GM18526 (cell line): ENCODE results near the gene CXCR2.

Experiments used
- POLR2A ChIP-seq: IDR thresholded peaks from 3 replicates; pipeline ENCODE4 v1.6.1; 2011; ENCODE audit not compliant: insufficient read length; ENCODE audit errors: extremely low read depth

The CXCR2 gene

DNA sequence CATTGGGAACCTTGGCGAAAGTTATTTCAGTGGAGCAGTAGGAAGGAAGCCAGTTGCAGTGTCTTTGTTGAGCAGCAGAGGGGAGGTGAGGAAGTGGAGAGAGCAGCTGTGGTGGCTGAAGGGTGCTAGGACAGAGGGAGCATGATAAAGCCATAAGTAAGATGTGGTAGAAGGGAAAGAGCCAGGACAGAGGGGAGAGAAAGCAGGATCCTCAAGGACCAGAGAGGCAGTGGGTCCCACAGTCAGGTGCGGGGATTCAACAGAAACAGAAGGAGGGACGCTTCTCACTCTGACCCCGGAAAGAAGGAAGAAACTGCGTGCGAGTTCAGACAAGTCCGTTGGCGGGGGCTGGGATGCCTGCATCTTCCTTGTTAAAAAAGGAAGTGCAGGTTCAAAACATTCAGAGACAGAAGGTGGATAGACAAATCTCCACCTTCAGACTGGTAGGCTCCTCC lies at the start of gene CXCR2:
Gene CXCR2 (plus strand): TSS at position 403 of the 455 bp plus-strand sequence. CDS start 8,774 bp downstream, outside the sequence.
- TF ChIP-seq POLR2A: no peak

- no peak for TF ChIP-seq POLR2A
These were observed 48.2 kb upstream of the CXCR2 start for GRCh38 chr2:218077464-218078216.

DNA sequence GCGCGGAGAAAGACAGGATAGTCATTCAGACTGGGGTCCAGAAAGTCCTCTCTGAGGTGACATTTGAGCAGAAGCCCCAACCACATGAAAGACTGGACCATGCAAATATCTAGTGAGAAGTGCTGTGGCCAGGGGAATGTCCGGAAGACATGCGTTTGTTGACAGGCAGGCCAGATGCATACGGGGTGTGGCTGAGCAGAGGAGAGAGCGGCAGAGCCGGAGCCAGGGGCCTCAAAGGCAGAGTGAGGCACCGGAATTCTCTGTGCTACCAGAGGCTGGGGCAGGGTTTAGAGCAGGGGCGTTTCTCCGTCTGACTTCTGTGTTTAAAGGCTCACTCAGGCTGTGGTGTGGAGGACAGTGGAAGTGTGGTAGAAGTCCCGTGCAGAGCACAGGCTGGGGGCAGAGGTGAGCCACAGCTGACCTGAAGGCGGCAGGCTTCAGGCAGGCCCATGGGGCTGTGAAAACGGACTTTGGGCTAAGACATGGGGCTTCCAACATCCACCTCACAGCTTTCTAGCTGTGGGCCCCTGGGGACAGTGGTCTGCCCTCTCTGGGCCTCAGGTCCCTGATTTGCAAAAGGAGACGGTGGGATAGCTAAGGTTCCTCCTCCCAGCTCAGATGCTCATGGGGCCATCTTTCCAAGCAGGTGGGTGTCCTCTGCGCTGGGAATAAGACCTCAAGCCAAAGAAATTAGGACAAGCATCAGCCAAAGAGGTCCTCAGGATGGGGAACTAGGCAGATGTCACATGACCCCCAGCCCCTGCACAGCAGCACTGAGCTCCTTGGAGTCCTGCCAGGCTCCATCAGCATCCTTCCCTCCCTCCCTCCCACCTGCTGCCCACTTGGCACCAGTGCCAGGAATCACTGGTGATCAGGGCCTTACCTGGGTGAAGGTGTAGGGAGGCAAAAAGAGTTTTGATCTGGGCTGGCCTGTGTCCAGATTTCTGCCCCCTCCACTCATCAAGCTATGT lies 45.6 kb upstream of the CXCR2 start:
- no peak for TF ChIP-seq POLR2A

DNA sequence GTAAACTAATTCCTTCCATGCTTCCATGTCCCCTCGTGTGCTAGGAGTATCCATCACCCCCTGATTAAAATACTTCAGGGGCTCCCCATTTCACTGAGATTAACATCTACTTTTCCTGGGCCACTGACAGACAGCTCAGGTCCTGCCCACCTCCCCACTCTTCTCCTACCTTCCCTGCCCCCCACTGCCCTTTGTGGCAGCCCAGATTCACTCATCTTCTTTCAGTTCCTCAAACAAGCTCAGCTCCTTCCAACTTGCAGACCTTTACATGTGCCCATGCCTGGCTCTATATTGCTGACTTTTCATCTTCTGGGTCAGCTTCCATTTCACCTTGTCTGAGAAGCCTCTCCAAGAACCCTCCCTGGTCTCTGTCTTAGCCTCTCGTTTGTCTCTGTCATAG lies 44.8 kb upstream of the CXCR2 start:
- TF ChIP-seq POLR2A: no peak

- no peak for TF ChIP-seq POLR2A
These were observed 44.1 kb upstream of the CXCR2 start for GRCh38 chr2:218081695-218082094.

GRCh38 chr2:218082586-218083351 lies 43.1 kb upstream of the CXCR2 start:
- TF ChIP-seq POLR2A: no peak

DNA sequence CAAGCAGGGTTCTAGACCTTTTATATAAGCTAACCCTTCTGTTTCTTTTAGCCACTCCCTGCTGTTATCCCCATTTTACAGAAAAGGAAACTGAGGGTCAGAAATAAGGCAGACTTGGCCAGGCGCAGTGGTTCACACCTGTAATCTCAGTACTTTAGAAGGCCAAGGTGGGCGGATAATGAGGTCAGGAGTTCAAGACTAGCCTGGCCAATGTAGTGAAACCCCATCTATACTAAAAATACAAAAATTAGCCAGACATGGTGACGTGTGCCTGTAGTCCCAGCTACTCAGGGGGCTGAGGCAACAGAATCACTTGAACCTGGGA lies 42.5 kb upstream of the CXCR2 start:
- no peak for TF ChIP-seq POLR2A

- no peak for TF ChIP-seq POLR2A
These were observed 39.4 kb upstream of the CXCR2 start for GRCh38 chr2:218086478-218086877.

- no peak for TF ChIP-seq POLR2A
These were observed 36.6 kb upstream of the CXCR2 start for GRCh38 chr2:218089259-218089658.

DNA sequence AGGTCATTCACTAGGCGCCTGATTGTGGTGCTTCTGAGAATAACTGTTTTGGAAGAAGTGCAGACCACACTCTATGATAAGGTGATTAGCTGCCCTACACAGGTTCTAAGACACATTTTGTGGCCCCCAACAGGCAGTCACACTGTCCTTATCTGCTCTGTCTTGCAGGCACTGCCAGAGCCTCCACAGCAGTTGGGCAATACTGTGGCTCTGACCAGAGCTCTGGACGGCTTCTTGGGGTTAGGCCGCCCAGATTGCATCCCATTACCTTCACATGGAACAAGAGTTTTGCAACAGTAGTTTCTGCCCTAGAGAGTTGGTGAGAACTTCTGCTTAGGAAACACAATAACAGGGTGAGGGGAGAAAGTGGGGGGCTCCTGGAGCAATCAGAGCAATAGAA lies 34.1 kb upstream of the CXCR2 start:
- no peak for TF ChIP-seq POLR2A

GRCh38 chr2:218093879-218094278 lies 31.9 kb upstream of the CXCR2 start:
- TF ChIP-seq POLR2A: no peak

- no peak for TF ChIP-seq POLR2A
These were observed 30.0 kb upstream of the CXCR2 start for GRCh38 chr2:218095853-218096252.

DNA sequence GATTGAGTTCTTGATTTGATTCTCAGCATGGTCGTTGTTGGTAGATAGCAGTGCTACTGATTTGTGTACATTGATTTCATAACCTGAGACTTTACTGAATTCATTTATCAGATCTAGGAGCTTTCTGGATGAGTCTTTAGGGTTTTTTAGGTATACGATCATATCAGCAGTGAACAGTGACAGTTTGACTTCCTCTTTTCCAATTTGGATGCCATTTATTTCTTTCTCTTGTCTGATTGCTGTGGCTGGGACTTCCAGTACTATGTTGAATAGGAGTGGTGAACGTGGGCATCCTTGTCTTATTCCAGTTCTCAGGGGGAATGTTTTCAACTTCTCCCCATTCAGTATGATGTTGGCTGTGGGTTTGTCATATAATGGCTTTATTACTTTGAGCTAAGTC lies 27.9 kb upstream of the CXCR2 start:
- no peak for TF ChIP-seq POLR2A

DNA sequence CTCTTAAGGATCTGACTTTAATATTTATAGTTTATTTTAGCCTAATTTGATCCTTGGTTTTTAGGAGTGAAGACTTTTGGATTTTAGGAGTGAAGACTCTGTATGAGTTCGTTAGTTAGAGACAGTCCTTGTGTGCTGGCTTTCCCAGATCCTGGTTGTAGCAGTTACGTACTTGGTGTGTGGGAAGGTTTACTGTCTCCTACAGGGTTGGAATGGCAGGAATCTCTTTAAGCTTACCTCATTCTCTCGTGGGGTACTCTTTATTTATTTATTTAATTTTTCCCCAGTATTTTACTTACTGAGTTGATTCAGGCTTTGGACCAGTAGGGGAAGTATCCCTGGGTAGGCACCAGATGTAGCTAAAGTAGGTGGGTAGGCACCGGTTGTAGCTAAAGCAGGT lies 1.8 kb upstream of the CXCR2 start:
- TF ChIP-seq POLR2A: no peak

DNA sequence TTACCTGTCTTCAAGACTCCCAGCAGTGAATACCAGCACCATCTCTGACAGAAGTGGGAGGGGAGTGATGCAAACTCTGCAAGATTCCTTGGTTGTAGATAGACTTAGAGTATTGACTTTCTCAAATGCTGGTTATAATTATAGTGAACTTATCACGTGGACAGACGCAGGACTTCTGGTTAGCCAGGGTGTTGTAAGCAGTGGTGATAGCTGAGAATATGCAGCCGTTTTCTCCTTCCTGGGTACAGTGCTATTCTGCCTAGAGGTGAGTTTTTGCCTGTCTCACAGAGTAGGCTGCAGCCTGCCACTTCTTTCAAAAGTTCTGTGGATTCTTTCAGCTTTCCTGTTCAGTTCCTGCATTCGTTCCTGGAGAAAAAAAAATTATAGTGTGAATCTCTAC lies 733 bp upstream of the CXCR2 start:
- no peak for TF ChIP-seq POLR2A
